HL-60 (cell line): ENCODE measurements around the gene MMP25.
A peak's percentile ranks its signal among the peaks of the same experiment; 100 is the strongest.

Experiments
- DNase-seq, 2 experiments: peaks; one replicate each; pipeline ENCODE4 v3.0.0-alpha.2; 2010 to 2020; ENCODE audit warnings: low read depth in 1 of 2, low spot score in 1 of 2
- H3K27ac ChIP-seq: fragments of 250-450 bp; sonication (Bioruptor Pico); replicated peaks from 2 replicates; pipeline ENCODE4 v1.5.1; 2020; ENCODE audit warnings: mild to moderate bottlenecking, moderate library complexity
- H3K27me3 ChIP-seq: fragments of 250-450 bp; sonication (Bioruptor Pico); 2 replicates; pipeline ENCODE4 v1.5.1; 2021; ENCODE audit warnings: mild to moderate bottlenecking, moderate library complexity; ENCODE audit not compliant: insufficient read depth, poor library complexity, severe bottlenecking
- H3K4me3 ChIP-seq: replicated peaks from 2 replicates; pipeline ENCODE4 v1.5.1; 2011; ENCODE audit warnings: mild to moderate bottlenecking, control low read depth, low read length; ENCODE audit not compliant: insufficient read depth
- CTCF ChIP-seq: IDR thresholded peaks from one replicate; pipeline ENCODE4 v1.5.1; 2011; ENCODE audit warnings: low read length, control low read depth, inconsistent platforms; ENCODE audit not compliant: insufficient read depth
- GABPA ChIP-seq: IDR thresholded peaks from 2 replicates; pipeline ENCODE4 v1.6.1; 2012; ENCODE audit warnings: low read depth
- POLR2AphosphoS5 ChIP-seq: IDR thresholded peaks from 2 replicates; pipeline ENCODE4 v1.6.1; 2012; ENCODE audit warnings: low read depth
- SPI1 ChIP-seq: IDR thresholded peaks from 2 replicates; pipeline ENCODE4 v1.6.1; 2012; ENCODE audit warnings: low read depth, mild to moderate bottlenecking, borderline replicate concordance
- TF ChIP-seq, protein P1 (sequence below): IDR thresholded peaks from 2 replicates; pipeline ENCODE4 v1.6.1; 2012; ENCODE audit warnings: low read depth; ENCODE audit not compliant: insufficient replicate concordance

Gene MMP25

DNA sequence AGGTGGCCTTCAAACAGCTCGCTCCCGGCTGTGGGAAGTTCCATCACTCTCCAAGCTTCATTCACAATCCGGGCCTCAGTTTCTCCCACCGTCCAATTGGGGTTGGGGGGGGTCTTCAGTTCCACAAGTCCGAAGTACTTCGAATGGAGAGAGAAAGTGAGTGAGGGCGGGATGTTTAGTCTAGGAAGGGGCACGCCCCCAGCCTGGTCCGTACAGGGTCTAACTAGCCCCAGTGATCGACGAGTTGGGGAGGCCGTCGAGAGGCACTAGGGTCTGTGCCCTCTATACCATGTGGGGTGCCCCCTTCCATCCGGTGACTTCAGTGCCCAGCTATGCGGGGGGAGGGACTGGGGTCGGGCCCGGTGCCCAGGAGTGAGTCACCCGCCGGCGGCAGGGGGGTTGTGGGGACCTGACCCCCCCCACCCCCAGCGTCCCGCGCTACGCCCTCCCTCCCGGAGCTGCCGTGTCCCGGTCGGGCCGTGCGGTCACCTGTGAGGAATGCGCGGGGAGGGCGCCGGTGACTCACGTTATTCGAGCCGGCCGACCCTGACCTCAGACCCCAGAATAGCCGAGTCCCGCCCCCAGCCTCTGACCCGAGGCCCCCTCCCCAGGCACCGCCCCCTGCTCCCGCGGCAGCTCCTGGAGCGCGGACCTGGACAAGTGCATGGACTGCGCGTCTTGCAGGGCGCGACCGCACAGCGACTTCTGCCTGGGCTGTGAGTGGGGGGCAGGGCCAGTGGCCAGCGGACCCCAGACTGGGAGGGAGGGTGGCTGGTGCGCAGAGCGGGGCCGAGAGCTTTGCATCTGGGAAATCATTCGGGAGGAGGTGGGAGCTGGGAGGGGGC is 25.5 kb upstream of the MMP25 start:
- Histone ChIP-seq H3K27ac (peak overlapping the region; percentile 72), H3K4me3 (peak overlapping the region; percentile 70), H3K27me3 (no peaks in the 10 kb centered on the region)
- peak in 1 of 2 experiments; percentile 15 for DNase-seq
- TF ChIP-seq SPI1 (no peak), GABPA (no peak), POLR2AphosphoS5 (no peak), CTCF (no peak)
- TF ChIP-seq, protein P1, sequence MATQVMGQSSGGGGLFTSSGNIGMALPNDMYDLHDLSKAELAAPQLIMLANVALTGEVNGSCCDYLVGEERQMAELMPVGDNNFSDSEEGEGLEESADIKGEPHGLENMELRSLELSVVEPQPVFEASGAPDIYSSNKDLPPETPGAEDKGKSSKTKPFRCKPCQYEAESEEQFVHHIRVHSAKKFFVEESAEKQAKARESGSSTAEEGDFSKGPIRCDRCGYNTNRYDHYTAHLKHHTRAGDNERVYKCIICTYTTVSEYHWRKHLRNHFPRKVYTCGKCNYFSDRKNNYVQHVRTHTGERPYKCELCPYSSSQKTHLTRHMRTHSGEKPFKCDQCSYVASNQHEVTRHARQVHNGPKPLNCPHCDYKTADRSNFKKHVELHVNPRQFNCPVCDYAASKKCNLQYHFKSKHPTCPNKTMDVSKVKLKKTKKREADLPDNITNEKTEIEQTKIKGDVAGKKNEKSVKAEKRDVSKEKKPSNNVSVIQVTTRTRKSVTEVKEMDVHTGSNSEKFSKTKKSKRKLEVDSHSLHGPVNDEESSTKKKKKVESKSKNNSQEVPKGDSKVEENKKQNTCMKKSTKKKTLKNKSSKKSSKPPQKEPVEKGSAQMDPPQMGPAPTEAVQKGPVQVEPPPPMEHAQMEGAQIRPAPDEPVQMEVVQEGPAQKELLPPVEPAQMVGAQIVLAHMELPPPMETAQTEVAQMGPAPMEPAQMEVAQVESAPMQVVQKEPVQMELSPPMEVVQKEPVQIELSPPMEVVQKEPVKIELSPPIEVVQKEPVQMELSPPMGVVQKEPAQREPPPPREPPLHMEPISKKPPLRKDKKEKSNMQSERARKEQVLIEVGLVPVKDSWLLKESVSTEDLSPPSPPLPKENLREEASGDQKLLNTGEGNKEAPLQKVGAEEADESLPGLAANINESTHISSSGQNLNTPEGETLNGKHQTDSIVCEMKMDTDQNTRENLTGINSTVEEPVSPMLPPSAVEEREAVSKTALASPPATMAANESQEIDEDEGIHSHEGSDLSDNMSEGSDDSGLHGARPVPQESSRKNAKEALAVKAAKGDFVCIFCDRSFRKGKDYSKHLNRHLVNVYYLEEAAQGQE, result no peak

GRCh38 chr16:3021449-3022207 is 24.7 kb upstream of the MMP25 start:
- Histone ChIP-seq H3K27ac (peak overlapping the region; percentile 72), H3K27me3 (no peaks in the 10 kb centered on the region), H3K4me3 (peak overlapping the region; percentile 70)
- TF ChIP-seq CTCF (peak; percentile 11), SPI1 (no peak), GABPA (no peak), POLR2AphosphoS5 (no peak)
- TF ChIP-seq, protein P1, result no peak
- peak; percentile 71 to 78 for DNase-seq

GRCh38 chr16:3022208-3022683 is 24.1 kb upstream of the MMP25 start:
- H3K27ac ChIP-seq, result peak overlapping the region; percentile 28; the same call in 1 of the 2 replicates
- no peak for TF ChIP-seq GABPA
- TF ChIP-seq POLR2AphosphoS5, result no peak
- TF ChIP-seq CTCF, result no peak
- no peak for TF ChIP-seq SPI1
- TF ChIP-seq, protein P1, result no peak
- peak in 1 of 2 experiments; percentile 74 for DNase-seq

More at GRCh38 chr16:3022208-3022683, 24.1 kb upstream of the MMP25 start:
- no peaks in the 10 kb centered on the region for H3K27me3 ChIP-seq
- peak overlapping the region; percentile 70 for H3K4me3 ChIP-seq
